AG04449 (cell line): ENCODE measurements around the gene SCAMP2.

Source experiments
- CTCF ChIA-PET: fragments of 350-600 bp; formaldehyde crosslinking; extraction: SDS; loops from one replicate; lab custom pipeline; 2021; ENCODE audit warnings: antibody characterized with exemption; lab: Yijun Ruan, JAX
- POLR2A ChIA-PET: fragments of 400-600, 350-600 bp; formaldehyde crosslinking; extraction: SDS; loops from one replicate; lab custom pipeline; 2020; ENCODE audit warnings: antibody characterized with exemption, inconsistent platforms; lab: Yijun Ruan, JAX
- DNase-seq: peaks from one replicate; pipeline ENCODE4 v3.0.0-alpha.2; 2010; ENCODE audit warnings: low read depth, low spot score
- H3K4me3 ChIP-seq: 2 replicates; pipeline ENCODE4 v1.5.1; 2011; ENCODE audit warnings: low read depth, mild to moderate bottlenecking, control low read depth, low read length
- CTCF ChIP-seq: IDR thresholded peaks from one replicate; pipeline ENCODE4 v1.5.1; 2011; ENCODE audit warnings: mild to moderate bottlenecking, moderate library complexity, low read length, control low read depth, inconsistent platforms; ENCODE audit not compliant: insufficient read depth; ENCODE audit errors: missing control alignments

SCAMP2 gene

GRCh38 chr15:74841891-74842373 lies 31.2 kb downstream of the SCAMP2 start:
- TF ChIP-seq CTCF, result no peak
- peak overlapping the region; percentile 87 for H3K4me3 ChIP-seq
- ChIA-PET CTCF (interaction anchor here (0.9 to 6.1 kb wide), 12 partner anchors 8 to 72 kb away, joined by 3 to 43 read pairs (median 8); partner anchors contain the start of genes CPLX3 and CSK), POLR2A (interaction anchor here (1.0 kb wide), 1 partner anchor 13 kb away, joined by 3 read pairs; no protein-coding TSS in a partner anchor)
- no peak for DNase-seq

- no peak for DNase-seq
- ChIA-PET POLR2A (no interaction called here), CTCF (interaction anchor here (1.5 to 6.1 kb wide), 8 partner anchors 12 to 71 kb away, joined by 3 to 43 read pairs (median 12); partner anchors contain the start of genes CPLX3 and CSK)
- no peak for TF ChIP-seq CTCF
- no peak overlapping the region for H3K4me3 ChIP-seq
Measured at GRCh38 chr15:74840851-74841775, 32.1 kb downstream of the SCAMP2 start.

- POLR2A ChIA-PET, result no interaction called here
Measured at GRCh38 chr15:74839526-74840395, 33.4 kb downstream of the SCAMP2 start.

GRCh38 chr15:74838746-74839525 lies 34.2 kb downstream of the SCAMP2 start:
- CTCF ChIA-PET, result interaction anchor here (1.1 to 6.1 kb wide), 4 partner anchors 10 to 204 kb away, joined by 3 to 53 read pairs (median 40); partner anchors contain the start of gene CPLX3
- no peak overlapping the region for H3K4me3 ChIP-seq
- POLR2A ChIA-PET, result no interaction called here
- DNase-seq, result no peak
- no peak for TF ChIP-seq CTCF

More at GRCh38 chr15:74839526-74840395, 33.4 kb downstream of the SCAMP2 start:
- TF ChIP-seq CTCF, result no peak
- no peak overlapping the region for H3K4me3 ChIP-seq
- DNase-seq, result no peak
- CTCF ChIA-PET, result interaction anchor here (1.5 to 6.1 kb wide), 5 partner anchors 11 to 70 kb away, joined by 3 to 53 read pairs (median 41); partner anchors contain the start of gene CPLX3

DNA sequence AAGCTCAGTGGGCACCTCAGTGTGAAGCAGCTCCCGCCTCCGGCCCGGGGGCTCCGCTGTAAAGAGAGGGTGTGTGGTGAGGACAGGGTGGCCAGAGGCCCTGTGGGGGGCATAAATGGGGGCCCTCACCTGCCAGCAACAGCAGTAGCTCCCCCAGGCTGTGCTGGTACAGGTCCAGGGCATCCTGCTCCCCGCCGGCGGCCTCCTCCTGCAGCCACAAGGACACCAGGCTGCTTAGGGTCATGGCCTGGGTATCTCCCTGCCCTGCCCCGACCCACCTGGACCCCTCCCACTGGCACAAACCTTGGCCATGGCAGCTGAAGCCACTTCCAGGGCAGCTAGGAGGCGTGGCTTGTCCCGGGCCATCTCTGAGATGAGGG lies 35.0 kb downstream of the SCAMP2 start:
- CTCF ChIA-PET, result interaction anchor here (1.1 to 4.8 kb wide), 3 partner anchors 67 to 203 kb away, joined by 3 to 53 read pairs (median 3); partner anchors contain the start of gene FAM219B
- no peak overlapping the region for H3K4me3 ChIP-seq
- POLR2A ChIA-PET, result no interaction called here
- DNase-seq, result no peak
- no peak for TF ChIP-seq CTCF
